ENCODE results near the gene NLRP10. TPM values are rescaled to one million over a fixed set of nuclear protein-coding genes. Genes with fewer than 3 reads are reported as not detected.
"Not testable (repeated sequence)": the region's sequence is repeated elsewhere in the genome, so short reads cannot be mapped to it uniquely, and the experiment has no call there.

NLRP10 gene
- total RNA-seq, 1 donor from 2014 or later, result not detected

DNA sequence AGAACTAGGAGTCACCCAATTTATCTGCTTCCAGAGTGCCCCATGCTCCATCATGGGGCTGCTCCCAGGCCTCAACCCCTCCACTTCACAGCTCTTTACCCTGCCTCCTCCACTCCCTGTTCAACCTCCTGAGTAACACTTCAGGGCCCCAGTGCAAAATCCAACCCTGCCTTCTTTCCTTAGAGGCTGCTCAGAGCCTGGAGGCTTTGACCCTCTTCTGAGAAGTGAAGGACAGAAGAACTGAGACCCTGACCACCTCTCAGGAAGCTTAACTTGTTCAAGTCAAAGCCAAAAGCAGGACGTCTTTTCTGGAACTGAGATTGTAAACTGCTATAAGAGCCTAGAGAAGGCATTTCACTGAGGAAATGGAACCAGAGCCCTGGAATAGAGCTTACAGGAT is 37.4 kb upstream of the NLRP10 start:
- DNase-seq (no peak), ATAC-seq (ENCODE audit: low read depth) (no peak)
- intact Hi-C loops (cut with micrococcal nuclease), result no loop called here
- H3K36me3 Mint-ChIP-seq (ENCODE audit: low read depth), result peaks cover 29% of the 10 kb centered on the region
- no peak for TF ChIP-seq CTCF (IDR thresholded peaks at IDR 0.05)
- no peaks in the 10 kb centered on the region for H3K9me3 Mint-ChIP-seq
- H3K27me3 Mint-ChIP-seq, result no peaks in the 10 kb centered on the region
- no peak overlapping the region for H3K27ac Mint-ChIP-seq
- ChIA-PET CTCF (interaction anchor here (1.1 kb wide), 1 partner anchor 15 kb away, joined by 3 read pairs; the partner anchor contains the start of gene EIF3F), POLR2A (no interaction called here)
- no peaks in the 10 kb centered on the region for H3K4me1 Mint-ChIP-seq
- no peak overlapping the region for H3K4me3 Mint-ChIP-seq

- no peak overlapping the region for H3K27ac Mint-ChIP-seq
- H3K27me3 Mint-ChIP-seq, result no peaks in the 10 kb centered on the region
- H3K36me3 Mint-ChIP-seq (ENCODE audit: low read depth), result peaks cover 52% of the 10 kb centered on the region
- ChIA-PET POLR2A (no interaction called here), CTCF (no interaction called here)
- intact Hi-C loops (cut with micrococcal nuclease), result no loop called here
- DNase-seq, result no peak
- H3K4me1 Mint-ChIP-seq, result no peaks in the 10 kb centered on the region
- ATAC-seq (ENCODE audit: low read depth), result no peak
- no peak overlapping the region for H3K4me3 Mint-ChIP-seq
- TF ChIP-seq CTCF (IDR thresholded peaks at IDR 0.05), result no peak
- H3K9me3 Mint-ChIP-seq, result no peaks in the 10 kb centered on the region
Observed at GRCh38 chr11:8000390-8000789, 35.1 kb upstream of the NLRP10 start.

DNA sequence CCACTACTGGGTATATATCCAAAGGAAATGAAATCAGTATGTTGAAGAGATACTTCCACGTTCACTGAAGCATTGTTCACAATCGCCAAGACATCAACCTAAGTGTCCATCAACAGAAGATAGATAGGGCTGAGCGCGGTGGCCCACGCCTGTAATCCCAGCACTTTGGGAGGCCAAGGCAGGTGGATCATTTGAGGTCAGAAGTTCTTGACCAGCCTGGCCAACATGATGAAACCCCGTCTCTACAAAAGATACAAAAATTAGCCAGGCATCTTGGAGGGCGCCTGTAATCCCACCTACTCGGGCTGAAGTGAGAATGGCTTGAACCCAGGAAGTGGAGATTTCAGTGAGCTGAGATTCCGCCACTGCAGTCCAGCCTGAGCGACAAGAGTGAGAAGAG is 34.5 kb upstream of the NLRP10 start:
- intact Hi-C loops (cut with micrococcal nuclease), result no loop called here
- CTCF ChIA-PET, result no interaction called here
- POLR2A ChIA-PET, result no interaction called here
- no peak for DNase-seq
- H3K27me3 Mint-ChIP-seq, result no peaks in the 10 kb centered on the region
- no peaks in the 10 kb centered on the region for H3K4me1 Mint-ChIP-seq
- H3K4me3 Mint-ChIP-seq, result no peak overlapping the region
- peaks cover 58% of the 10 kb centered on the region for H3K36me3 Mint-ChIP-seq (ENCODE audit: low read depth)
- ATAC-seq (ENCODE audit: low read depth), result no peak
- no peaks in the 10 kb centered on the region for H3K9me3 Mint-ChIP-seq
- no peak overlapping the region for H3K27ac Mint-ChIP-seq
- no peak for TF ChIP-seq CTCF (IDR thresholded peaks at IDR 0.05)

DNA sequence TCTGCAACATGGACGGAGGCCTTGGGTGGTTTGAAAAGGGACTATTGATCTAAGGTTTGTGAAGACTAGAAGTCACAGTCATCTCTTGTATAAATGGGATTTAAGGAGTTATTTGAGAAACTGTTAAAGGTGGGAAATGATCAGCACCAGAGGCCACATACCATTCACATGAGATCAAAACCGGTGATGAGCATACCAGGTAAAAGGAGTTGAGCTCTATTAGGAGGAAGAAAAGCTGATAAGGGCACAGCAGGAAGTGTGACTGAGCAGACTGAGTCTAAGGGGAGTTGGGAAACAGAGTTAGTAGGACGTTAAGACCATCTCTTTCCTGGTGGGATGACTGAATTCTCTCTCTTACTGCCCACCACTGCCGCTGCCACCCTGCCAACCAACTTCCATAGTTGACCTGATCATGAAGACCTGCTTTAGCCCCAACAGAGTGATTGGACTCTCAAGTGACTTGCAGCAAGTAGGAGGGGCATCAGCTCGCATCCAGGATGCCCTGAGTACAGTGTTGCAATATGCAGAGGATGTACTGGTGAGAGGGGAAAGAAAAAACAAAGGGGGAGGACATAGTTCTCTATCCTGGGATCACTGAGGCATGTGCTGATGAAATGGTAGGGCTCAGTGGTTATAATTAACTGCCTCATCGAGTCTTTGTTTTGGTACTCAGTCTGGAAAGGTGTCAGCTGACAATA is 29.5 kb upstream of the NLRP10 start:
- POLR2A ChIA-PET, result no interaction called here
- H3K27ac Mint-ChIP-seq, result no peak overlapping the region
- peaks cover 92% of the 10 kb centered on the region for H3K36me3 Mint-ChIP-seq (ENCODE audit: low read depth)
- no peaks in the 10 kb centered on the region for H3K27me3 Mint-ChIP-seq
- H3K4me3 Mint-ChIP-seq, result no peak overlapping the region
- peaks cover 4% of the 10 kb centered on the region for H3K4me1 Mint-ChIP-seq
- ATAC-seq (ENCODE audit: low read depth) (no peak), DNase-seq (no peak)
- intact Hi-C loops (cut with micrococcal nuclease), result no loop called here
- TF ChIP-seq CTCF (IDR thresholded peaks at IDR 0.05), result no peak
- CTCF ChIA-PET, result no interaction called here
- no peaks in the 10 kb centered on the region for H3K9me3 Mint-ChIP-seq

- not testable (repeated sequence) for DNase-seq; H3K27me3 Mint-ChIP-seq; H3K9me3 Mint-ChIP-seq; ATAC-seq (ENCODE audit: low read depth)
- peak overlapping the region; percentile 50 for H3K27ac Mint-ChIP-seq
- ChIA-PET POLR2A (interaction anchor here (0.9 to 1.4 kb wide), 7 partner anchors 9 to 1753 kb away, joined by 3 to 7 read pairs (median 4); partner anchors contain the start of genes FHIP1B, RPL27A and TRIM66), CTCF (interaction anchor here (0.6 to 1.7 kb wide), 12 partner anchors 13 to 1232 kb away, joined by 3 to 6 read pairs (median 4); no protein-coding TSS in a partner anchor)
- peaks cover 40% of the 10 kb centered on the region for H3K4me1 Mint-ChIP-seq
- H3K4me3 Mint-ChIP-seq, result peak overlapping the region; percentile 93
- H3K36me3 Mint-ChIP-seq (ENCODE audit: low read depth), result peaks cover 38% of the 10 kb centered on the region
- intact Hi-C loops (cut with micrococcal nuclease), result loop anchor here (1.0 to 5.0 kb wide), 8 partner anchors 95 to 977 kb away; partner anchors contain the start of genes CYB5R2, PPFIBP2, RPL27A and TMEM9B
Observed at GRCh38 chr11:7987560-7987883, 22.3 kb upstream of the NLRP10 start.
